HepG2 (cell line): ENCODE measurements around the gene MYADML2. TPM values are rescaled to one million over a fixed set of nuclear protein-coding genes. Genes with fewer than 3 reads are reported as not detected.

Source experiments
- ADNP ChIP-seq: sonication (generic); formaldehyde crosslinking; IDR thresholded peaks from 2 replicates; pipeline ENCODE4 v1.4.0; 2020; ENCODE audit warnings: missing genetic modification reagents
- AHR ChIP-seq: IDR thresholded peaks from 2 replicates; pipeline ENCODE4 v1.6.1; 2018; ENCODE audit warnings: missing genetic modification reagents, missing compliant biosample characterization
- ARNTL ChIP-seq: sonication (generic); formaldehyde crosslinking; IDR thresholded peaks from 2 replicates; pipeline ENCODE4 v1.4.0; 2020; ENCODE audit warnings: mild to moderate bottlenecking, missing genetic modification reagents
- CHCHD3 ChIP-seq: sonication (generic); formaldehyde crosslinking; IDR thresholded peaks from 2 replicates; pipeline ENCODE4 v1.8.0; 2022; ENCODE audit warnings: mild to moderate bottlenecking, missing genetic modification reagents, moderate library complexity
- DPF2 ChIP-seq: sonication (generic); formaldehyde crosslinking; IDR thresholded peaks from 2 replicates; pipeline ENCODE4 v1.4.0; 2020; ENCODE audit warnings: mild to moderate bottlenecking, low read depth, missing genetic modification reagents, borderline replicate concordance
- GZF1 ChIP-seq: sonication (generic); formaldehyde crosslinking; IDR thresholded peaks from 2 replicates; pipeline ENCODE4 v1.5.1; 2020; ENCODE audit warnings: mild to moderate bottlenecking, missing genetic modification reagents
- HMG20A ChIP-seq: IDR thresholded peaks from 2 replicates; pipeline ENCODE4 v1.6.1; 2016; ENCODE audit warnings: borderline replicate concordance
- JUND ChIP-seq: sonication (generic); formaldehyde crosslinking; IDR thresholded peaks from 2 replicates; pipeline ENCODE4 v1.8.0; 2022; ENCODE audit warnings: mild to moderate bottlenecking, missing genetic modification reagents
- KLF9 ChIP-seq: IDR thresholded peaks from 2 replicates; pipeline ENCODE4 v1.6.1; 2016; ENCODE audit warnings: low read depth
- SATB2 ChIP-seq: sonication (generic); formaldehyde crosslinking; IDR thresholded peaks from 2 replicates; pipeline ENCODE4 v1.5.0; 2020; ENCODE audit warnings: missing genetic modification reagents
- SIN3B ChIP-seq: fragments of 150-350 bp; IDR thresholded peaks from 2 replicates; pipeline ENCODE4 v1.6.1; 2014; ENCODE audit warnings: low read length
- SKI ChIP-seq: fragments of 450-650 bp; IDR thresholded peaks from one replicate; pipeline ENCODE4 v1.6.1; 2018; ENCODE audit warnings: mild to moderate bottlenecking; ENCODE audit not compliant: partially characterized antibody
- SSRP1 ChIP-seq: IDR thresholded peaks from 2 replicates; pipeline ENCODE4 v1.6.1; 2016; ENCODE audit warnings: control low read depth
- TFE3 ChIP-seq: IDR thresholded peaks from 2 replicates; pipeline ENCODE4 v1.6.1; 2016
- ZBTB39 ChIP-seq: sonication (generic); formaldehyde crosslinking; IDR thresholded peaks from 2 replicates; pipeline ENCODE4 v1.5.0; 2020; ENCODE audit warnings: missing genetic modification reagents
- ZFP82 ChIP-seq: sonication (generic); formaldehyde crosslinking; IDR thresholded peaks from 2 replicates; pipeline ENCODE4 v1.5.1; 2020; ENCODE audit warnings: mild to moderate bottlenecking, missing genetic modification reagents, borderline replicate concordance
- ZNF121 ChIP-seq: sonication (generic); formaldehyde crosslinking; IDR thresholded peaks from 2 replicates; pipeline ENCODE4 v1.5.0; 2020; ENCODE audit warnings: mild to moderate bottlenecking, missing genetic modification reagents
- ZNF274 ChIP-seq: sonication (generic); formaldehyde crosslinking; IDR thresholded peaks from 2 replicates; pipeline ENCODE4 v1.5.1; 2020; ENCODE audit warnings: mild to moderate bottlenecking, missing genetic modification reagents
- ZNF30 ChIP-seq: sonication (generic); formaldehyde crosslinking; IDR thresholded peaks from 2 replicates; pipeline ENCODE4 v1.5.0; 2020; ENCODE audit warnings: mild to moderate bottlenecking, missing genetic modification reagents
- ZNF317 ChIP-seq: sonication (generic); formaldehyde crosslinking; IDR thresholded peaks from 2 replicates; pipeline ENCODE4 v1.5.0; 2020; ENCODE audit warnings: mild to moderate bottlenecking, missing genetic modification reagents
- ZNF768 ChIP-seq: sonication (generic); formaldehyde crosslinking; IDR thresholded peaks from 2 replicates; pipeline ENCODE4 v1.4.0; 2020; ENCODE audit warnings: missing genetic modification reagents
- ZNF777 ChIP-seq: sonication (generic); formaldehyde crosslinking; IDR thresholded peaks from 2 replicates; pipeline ENCODE4 v1.4.0; 2020; ENCODE audit warnings: missing genetic modification reagents
- ZNF780A ChIP-seq: sonication (generic); formaldehyde crosslinking; IDR thresholded peaks from 2 replicates; pipeline ENCODE4 v1.8.0; 2022; ENCODE audit warnings: mild to moderate bottlenecking, missing genetic modification reagents, moderate library complexity
- polyA plus RNA-seq, 8 experiments: library from polyadenylated mRNA; depleted of rRNA in 3 of 8; stranded (reverse) in 7 of 8; unstranded in 1 of 8; fragments of >200 nt; fragmentation: Illumina TruSeq in 4 of 8; extraction: Trizol in 4 of 8; gene quantifications; 2 replicates each; pipeline versions ENCODE4 v1.2.1 to v1.2.3, GENCODE V29; 2011 to 2016; ENCODE audit warnings: low read depth in 4 of 8, missing spikeins in 1 of 8, mixed read lengths in 1 of 8; ENCODE audit not compliant: insufficient read depth in 1 of 8
- total RNA-seq, 5 experiments: library from RNA; depleted of rRNA; stranded (reverse); fragments of >200 nt; fragmentation: Illumina TruSeq; extraction: Trizol; gene quantifications; 2 replicates each; pipeline ENCODE4 v1.2.3, GENCODE V29; 2016; ENCODE audit warnings: low read depth in 1 of 5
- TF ChIP-seq, protein P1 (sequence below): sonication (generic); formaldehyde crosslinking; IDR thresholded peaks from 2 replicates; pipeline ENCODE4 v1.8.1; 2022; ENCODE audit warnings: mild to moderate bottlenecking, missing genetic modification reagents
- TF ChIP-seq, protein P2 (sequence below): sonication (generic); formaldehyde crosslinking; IDR thresholded peaks from 2 replicates; pipeline ENCODE4 v1.4.0; 2020; ENCODE audit warnings: mild to moderate bottlenecking, missing genetic modification reagents
- TF ChIP-seq, protein P3 (sequence below): sonication (generic); formaldehyde crosslinking; IDR thresholded peaks from 2 replicates; pipeline ENCODE4 v1.5.1; 2020; ENCODE audit warnings: missing genetic modification reagents, mild to moderate bottlenecking, borderline replicate concordance

MYADML2 gene
- total and polyA plus RNA-seq, 2 of the 13 experiments (the other 11 are each of a cell fraction or from before 2014, with no cell fraction given), result not detected

- TF ChIP-seq ZNF768 (CRISPR knock-in tag) (no peak), JUND (CRISPR knock-in tag) (no peak), ARNTL (CRISPR knock-in tag) (no peak), SSRP1 (CRISPR knock-in tag) (peak; percentile 97), HMG20A (CRISPR knock-in tag) (no peak), CHCHD3 (no peak), SKI (no peak), ZBTB39 (CRISPR knock-in tag) (no peak), GZF1 (CRISPR knock-in tag) (no peak), SATB2 (CRISPR knock-in tag) (no peak), SIN3B (no peak), ZFP82 (CRISPR knock-in tag) (no peak), KLF9 (CRISPR knock-in tag) (no peak), TFE3 (no peak), ZNF777 (CRISPR knock-in tag) (no peak), DPF2 (CRISPR knock-in tag) (no peak), ZNF30 (no peak), ZNF274 (CRISPR knock-in tag) (no peak), ZNF780A (no peak; the same call in 1 of the 2 replicates), ZNF317 (CRISPR knock-in tag) (no peak), ZNF121 (CRISPR knock-in tag) (no peak), ADNP (CRISPR knock-in tag) (no peak), AHR (CRISPR knock-in tag) (no peak)
- TF ChIP-seq, protein P1, sequence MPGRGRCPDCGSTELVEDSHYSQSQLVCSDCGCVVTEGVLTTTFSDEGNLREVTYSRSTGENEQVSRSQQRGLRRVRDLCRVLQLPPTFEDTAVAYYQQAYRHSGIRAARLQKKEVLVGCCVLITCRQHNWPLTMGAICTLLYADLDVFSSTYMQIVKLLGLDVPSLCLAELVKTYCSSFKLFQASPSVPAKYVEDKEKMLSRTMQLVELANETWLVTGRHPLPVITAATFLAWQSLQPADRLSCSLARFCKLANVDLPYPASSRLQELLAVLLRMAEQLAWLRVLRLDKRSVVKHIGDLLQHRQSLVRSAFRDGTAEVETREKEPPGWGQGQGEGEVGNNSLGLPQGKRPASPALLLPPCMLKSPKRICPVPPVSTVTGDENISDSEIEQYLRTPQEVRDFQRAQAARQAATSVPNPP, result no peak
- TF ChIP-seq, protein P2, sequence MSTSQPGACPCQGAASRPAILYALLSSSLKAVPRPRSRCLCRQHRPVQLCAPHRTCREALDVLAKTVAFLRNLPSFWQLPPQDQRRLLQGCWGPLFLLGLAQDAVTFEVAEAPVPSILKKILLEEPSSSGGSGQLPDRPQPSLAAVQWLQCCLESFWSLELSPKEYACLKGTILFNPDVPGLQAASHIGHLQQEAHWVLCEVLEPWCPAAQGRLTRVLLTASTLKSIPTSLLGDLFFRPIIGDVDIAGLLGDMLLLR (CRISPR knock-in tag), result peak; percentile 21; the same call in 1 of the 2 replicates
- TF ChIP-seq, protein P3, sequence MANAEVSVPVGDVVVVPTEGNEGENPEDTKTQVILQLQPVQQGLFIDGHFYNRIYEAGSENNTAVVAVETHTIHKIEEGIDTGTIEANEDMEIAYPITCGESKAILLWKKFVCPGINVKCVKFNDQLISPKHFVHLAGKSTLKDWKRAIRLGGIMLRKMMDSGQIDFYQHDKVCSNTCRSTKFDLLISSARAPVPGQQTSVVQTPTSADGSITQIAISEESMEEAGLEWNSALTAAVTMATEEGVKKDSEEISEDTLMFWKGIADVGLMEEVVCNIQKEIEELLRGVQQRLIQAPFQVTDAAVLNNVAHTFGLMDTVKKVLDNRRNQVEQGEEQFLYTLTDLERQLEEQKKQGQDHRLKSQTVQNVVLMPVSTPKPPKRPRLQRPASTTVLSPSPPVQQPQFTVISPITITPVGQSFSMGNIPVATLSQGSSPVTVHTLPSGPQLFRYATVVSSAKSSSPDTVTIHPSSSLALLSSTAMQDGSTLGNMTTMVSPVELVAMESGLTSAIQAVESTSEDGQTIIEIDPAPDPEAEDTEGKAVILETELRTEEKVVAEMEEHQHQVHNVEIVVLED (CRISPR knock-in tag), result no peak
Observed at GRCh38 chr17:81931557-81932332, 15.3 kb downstream of the MYADML2 start (continued).
